HCT116 (cell line): ENCODE data around the gene DCTN3. TPM values are rescaled to one million over a fixed set of nuclear protein-coding genes. Genes with fewer than 3 reads are reported as not detected.

ENCODE experiments used
- ATAC-seq: fragments of 200-7000 bp; cut with Tn5 transposase; 2 replicates; pipeline ENCODE4 v1.9.1; 2020; ENCODE audit warnings: mild to moderate bottlenecking, moderate library complexity
- BruUV-seq: library from RNA; stranded (reverse); fragments of 400-500 nt; replicated peaks from 2 replicates; lab custom pipeline; 2021; lab: Mats Ljungman, UMichigan
- CTCF ChIA-PET: fragments of 300-600 bp; sonication (Branson Sonifier 250); formaldehyde crosslinking; loops from one replicate; lab custom pipeline; 2021; ENCODE audit warnings: antibody characterized with exemption; lab: Charles Lee
- POLR2A ChIA-PET: fragments of 300-600, 350-600 bp; sonication (Branson Sonifier 250); formaldehyde crosslinking; loops from one replicate; lab custom pipeline; 2021; ENCODE audit warnings: antibody characterized with exemption; lab: Charles Lee
- RAD21 ChIA-PET, 2 experiments: fragments of 300-600 bp; sonication (Branson Sonifier 250); formaldehyde crosslinking; loops; one replicate each; lab custom pipeline; 2023; ENCODE audit warnings: low total read pairs in 2 of 2; ENCODE audit not compliant: uncharacterized antibody in 2 of 2, unreplicated experiment in 2 of 2, low non-redundant PET in 1 of 2; lab: Charles Lee
- DNase-seq: peaks from one replicate; pipeline ENCODE4 v3.0.0-alpha.2; 2010; ENCODE audit warnings: low read depth, low spot score
- H2AFZ ChIP-seq: fragments of 200-600 bp; shearing (Covaris generic), sonication (generic); 2 replicates; pipeline ENCODE4 v1.6.1; 2017; ENCODE audit warnings: low read depth, mixed run types, mixed read lengths, antibody characterized with exemption, low read length; ENCODE audit not compliant: poor library complexity, severe bottlenecking
- H3K27ac ChIP-seq: 2 replicates; pipeline ENCODE4 v1.5.1; 2012; ENCODE audit warnings: low read depth, low read length
- H3K27me3 ChIP-seq: fragments of 200-600 bp; sonication (generic); 2 replicates; pipeline ENCODE4 v1.6.1; 2016; ENCODE audit warnings: mixed run types, low read length, mixed read lengths; ENCODE audit not compliant: insufficient read depth
- H3K36me3 ChIP-seq, 2 experiments: fragments of 200-500 bp in 1 of 2; fragments of 200-600 bp in 1 of 2; sonication (Bioruptor generic) in 1 of 2; sonication (generic) in 1 of 2; 2 replicates each; pipeline versions ENCODE4 v1.5.1 to v1.6.1; 2014 to 2016; ENCODE audit warnings: low read length in 2 of 2, inconsistent platforms in 1 of 2, mixed read lengths in 1 of 2, mixed run types in 1 of 2; ENCODE audit not compliant: insufficient read depth in 2 of 2, control insufficient read depth in 1 of 2
- H3K4me1 ChIP-seq, 2 experiments: fragments of 200-600 bp in 1 of 2; sonication (generic) in 1 of 2; 2 replicates each; pipeline versions ENCODE4 v1.5.1 to v1.6.1; 2012 to 2017; ENCODE audit warnings: low read length in 2 of 2, inconsistent platforms in 1 of 2, mild to moderate bottlenecking in 1 of 2, mixed read lengths in 1 of 2, mixed run types in 1 of 2, moderate library complexity in 1 of 2; ENCODE audit not compliant: insufficient read depth in 2 of 2, control insufficient read depth in 1 of 2
- H3K4me2 ChIP-seq: fragments of 200-600 bp; sonication (generic); 2 replicates; pipeline ENCODE4 v1.6.1; 2017; ENCODE audit warnings: mixed run types, low read length, mixed read lengths
- H3K4me3 ChIP-seq, 2 experiments: fragments of 200-600 bp in 1 of 2; sonication (generic) in 1 of 2; replicated peaks in 1 of 2; 2 replicates each; pipeline ENCODE4 v1.5.1; 2011 to 2016; ENCODE audit warnings: low read length in 2 of 2, control low read depth in 1 of 2, low read depth in 1 of 2, mild to moderate bottlenecking in 1 of 2, mixed read lengths in 1 of 2, mixed run types in 1 of 2
- H3K79me2 ChIP-seq: fragments of 200-600 bp; sonication (generic); 2 replicates; pipeline ENCODE4 v1.6.1; 2017; ENCODE audit warnings: mild to moderate bottlenecking, mixed run types, low read length, moderate library complexity, mixed read lengths; ENCODE audit not compliant: insufficient read depth
- H3K9ac ChIP-seq: fragments of 200-600 bp; sonication (generic); 2 replicates; pipeline ENCODE4 v1.6.1; 2016; ENCODE audit warnings: low read length, mixed read lengths
- H3K9me2 ChIP-seq: fragments of 200-600 bp; sonication (generic), shearing (Covaris generic); 2 replicates; pipeline ENCODE4 v1.6.1; 2017; ENCODE audit warnings: mixed run types, mild to moderate bottlenecking, moderate library complexity; ENCODE audit not compliant: insufficient read depth
- H3K9me3 ChIP-seq, 2 experiments: fragments of 200-500 bp in 1 of 2; fragments of 200-600 bp in 1 of 2; sonication (Bioruptor generic) in 1 of 2; sonication (generic) in 1 of 2; 2 replicates each; pipeline ENCODE4 v1.6.1; 2014 to 2017; ENCODE audit warnings: low read length in 2 of 2, mixed read lengths in 2 of 2, inconsistent platforms in 1 of 2, low read depth in 1 of 2, mild to moderate bottlenecking in 1 of 2, mixed run types in 1 of 2, moderate library complexity in 1 of 2; ENCODE audit not compliant: control insufficient read depth in 1 of 2, insufficient read depth in 1 of 2
- H4K20me1 ChIP-seq: fragments of 200-600 bp; sonication (generic), shearing (Covaris generic); 2 replicates; pipeline ENCODE4 v1.6.1; 2017; ENCODE audit warnings: mixed run types, mild to moderate bottlenecking, moderate library complexity; ENCODE audit not compliant: insufficient read depth
- CEBPB ChIP-seq: IDR thresholded peaks from 2 replicates; pipeline ENCODE4 v1.6.1; 2012; ENCODE audit warnings: low read depth
- EZH2 ChIP-seq: fragments of 200-600 bp; sonication (generic); IDR thresholded peaks from 2 replicates; pipeline ENCODE4 v1.6.1; 2017; ENCODE audit warnings: antibody characterized with exemption, mixed run types
- FOSL1 ChIP-seq: IDR thresholded peaks from 2 replicates; pipeline ENCODE4 v1.6.1; 2012; ENCODE audit warnings: low read depth
- POLR2A ChIP-seq: IDR thresholded peaks from 2 replicates; pipeline ENCODE4 v1.7.0; 2011; ENCODE audit warnings: borderline replicate concordance; ENCODE audit not compliant: insufficient read depth, insufficient read length; ENCODE audit errors: extremely low read depth
- ZFX ChIP-seq: fragments of 450-650 bp; IDR thresholded peaks from 2 replicates; pipeline ENCODE4 v1.6.1; 2017
- intact Hi-C: fragments of 100-400 bp; cut with micrococcal nuclease; formaldehyde crosslinking; loops from 2 replicates; pipeline ENCODE4 v1.10.0; 2022
- total RNA-seq: library from RNA; stranded (reverse); gene quantifications from one replicate; pipeline ENCODE4 v1.2.1, GENCODE V29; 2021; ENCODE audit not compliant: unreplicated experiment

The DCTN3 gene
- total RNA-seq, 1 experiment from 2014 or later, result 64.0 TPM

DNA sequence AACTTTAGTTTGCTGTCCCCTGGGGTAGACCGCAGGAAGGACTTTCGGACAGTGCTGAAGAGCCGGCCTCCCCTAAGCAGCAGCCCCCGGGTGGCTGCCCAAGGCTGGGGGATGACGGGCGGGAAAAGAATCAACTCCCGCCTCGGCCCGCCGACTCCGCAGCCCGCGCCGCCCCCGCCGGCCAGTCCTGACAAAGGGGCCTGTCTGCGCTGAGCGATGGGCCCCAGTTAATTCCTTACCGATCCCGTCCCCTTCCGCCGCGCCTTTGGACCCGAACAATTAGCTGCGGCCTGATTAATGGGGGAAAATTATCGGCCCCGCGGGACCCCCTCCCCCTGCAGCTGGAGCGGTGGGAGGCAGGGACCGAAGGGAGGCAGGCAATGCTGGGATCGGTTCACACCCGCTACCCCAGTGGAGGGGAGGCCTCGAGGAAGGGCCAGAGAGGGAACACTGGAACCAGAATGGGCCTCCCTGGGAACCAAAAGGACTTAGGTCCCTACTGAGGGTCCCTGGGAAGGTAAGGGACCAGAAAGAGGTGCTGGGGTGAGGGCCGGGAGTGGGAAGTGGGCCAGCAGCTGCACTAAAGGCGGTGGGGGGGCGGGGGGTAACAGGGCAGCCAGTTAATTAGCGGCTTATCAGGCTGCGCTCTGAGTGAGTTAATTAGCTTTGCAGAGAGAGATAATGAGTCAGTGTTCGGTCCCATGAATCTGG is 4.3 kb upstream of the DCTN3 start:
- H3K4me1 ChIP-seq, result peaks cover 7 to 19% of the 10 kb centered on the region in 2 experiments
- no peak overlapping the region for H3K9ac ChIP-seq
- ChIA-PET CTCF (no interaction called here), POLR2A (no interaction called here), RAD21 (no interaction called here)
- no peak overlapping the region for H3K4me2 ChIP-seq
- intact Hi-C loops, result no loop called here
- ATAC-seq (no peak), DNase-seq (no peak)
- no peaks in the 10 kb centered on the region for H3K36me3 ChIP-seq
- H4K20me1 ChIP-seq, result no peaks in the 10 kb centered on the region
- H3K27ac ChIP-seq, result no peak overlapping the region
- BruUV-seq, result no TSS peak
- H3K79me2 ChIP-seq, result 0 out of 2 replicates have a peak, but pooled peaks cover 3% of the 10 kb centered on the region
- no peak overlapping the region for H2AFZ ChIP-seq
- no peaks in the 10 kb centered on the region for H3K9me2 ChIP-seq
- H3K4me3 ChIP-seq, result no peak overlapping the region
- H3K9me3 ChIP-seq, result no peaks in the 10 kb centered on the region
- peaks cover 8% of the 10 kb centered on the region; the same call in 1 of the 2 replicates for H3K27me3 ChIP-seq
- no peak for TF ChIP-seq EZH2
- TF ChIP-seq, all 23 proteins: peak for 0

DNA sequence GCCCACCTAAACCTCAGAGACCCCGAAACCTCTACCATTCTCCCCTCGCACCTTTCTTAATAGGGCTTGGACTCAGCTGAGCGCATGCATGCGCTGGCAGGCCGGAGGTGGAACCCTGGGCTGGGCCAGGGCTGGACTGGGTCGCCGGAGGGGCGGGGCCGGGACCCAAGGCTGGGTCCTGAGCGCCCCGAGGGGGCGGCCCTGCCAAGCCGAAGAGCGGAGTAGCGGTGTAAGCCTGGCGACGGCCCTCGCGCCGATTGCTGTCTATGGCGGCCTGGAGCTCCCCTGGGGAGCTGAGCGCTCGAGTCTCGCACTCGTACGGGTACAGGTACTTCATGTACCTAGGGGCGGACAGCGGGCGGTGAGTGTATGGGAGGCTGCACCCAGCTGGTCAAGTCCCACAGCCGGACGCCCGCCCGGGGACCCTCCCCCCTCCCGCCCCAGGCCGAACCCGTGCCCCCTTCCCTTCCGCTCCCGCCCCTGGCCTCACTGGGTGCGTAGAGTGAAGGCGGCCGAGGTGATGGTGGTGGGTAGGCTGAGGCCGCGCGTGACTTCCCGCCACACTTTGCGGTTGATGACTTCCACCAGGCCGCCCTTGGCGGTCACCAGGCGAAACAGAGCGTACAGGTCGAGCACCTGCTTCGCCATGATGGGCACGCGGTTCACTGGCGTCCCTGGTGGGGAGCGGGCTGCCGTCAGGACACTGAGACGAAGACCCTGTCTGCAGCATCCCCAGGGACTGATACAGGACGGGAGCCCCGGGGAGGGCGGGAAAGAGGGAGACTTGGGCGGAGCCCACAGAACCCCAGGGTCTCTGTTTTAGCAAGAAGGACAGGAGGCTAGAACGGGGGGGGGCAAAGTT is 3.3 kb upstream of the DCTN3 start:
- H4K20me1 ChIP-seq, result no peaks in the 10 kb centered on the region
- peaks cover 11 to 20% of the 10 kb centered on the region in 2 experiments for H3K4me1 ChIP-seq
- no peak for ATAC-seq
- TF ChIP-seq POLR2A (no peak), EZH2 (no peak), CEBPB (no peak), ZFX (no peak), FOSL1 (no peak)
- H3K27ac ChIP-seq, result no peak overlapping the region
- POLR2A ChIA-PET, result no interaction called here
- no peak overlapping the region for H3K4me2 ChIP-seq
- CTCF ChIA-PET, result interaction anchor here (1.0 kb wide), 1 partner anchor 10 kb away, joined by 3 read pairs; no protein-coding TSS in a partner anchor
- RAD21 ChIA-PET, result no interaction called here
- no peak overlapping the region for H2AFZ ChIP-seq
- intact Hi-C loops, result no loop called here
- H3K9ac ChIP-seq, result no peak overlapping the region
- no peaks in the 10 kb centered on the region for H3K9me2 ChIP-seq
- DNase-seq, result no peak
- H3K4me3 ChIP-seq, result no peak overlapping the region
- H3K27me3 ChIP-seq, result peaks cover 8% of the 10 kb centered on the region; the same call in 1 of the 2 replicates
- no peaks in the 10 kb centered on the region for H3K9me3 ChIP-seq
- H3K79me2 ChIP-seq, result peaks cover 5% of the 10 kb centered on the region; the same call in 1 of the 2 replicates
- H3K36me3 ChIP-seq, result no peaks in the 10 kb centered on the region
- no TSS peak for BruUV-seq
